Cardiac septum (tissue), 1 donor: ENCODE measurements around the gene ZNF74. TPM values are rescaled to one million over a fixed set of nuclear protein-coding genes. Genes with fewer than 3 reads are reported as not detected.
"Not testable (repeated sequence)": the region's sequence is repeated elsewhere in the genome, so short reads cannot be mapped to it uniquely, and the experiment has no call there.

Source experiments
- DNase-seq: peaks from one replicate; pipeline ENCODE4 v3.0.0-alpha.2; 2020; ENCODE audit warnings: low spot score
- intact Hi-C: fragments of 100-400 bp; cut with DNase I; formaldehyde crosslinking; loops from one replicate; pipeline ENCODE4 v1.14.0; 2022
- total RNA-seq: library from RNA; stranded (reverse); fragmentation: NEBNext Ultra II Directional; extraction: Animal tissue kit (Norgen Biotek cat#: 25700); gene quantifications from one replicate; pipeline ENCODE4 v1.2.1, GENCODE V29; 2021
- donor health status: DM: no; HTN: no; CAD: no.

The ZNF74 gene
- total RNA-seq, 1 donor from 2014 or later: 4.9 TPM

DNA sequence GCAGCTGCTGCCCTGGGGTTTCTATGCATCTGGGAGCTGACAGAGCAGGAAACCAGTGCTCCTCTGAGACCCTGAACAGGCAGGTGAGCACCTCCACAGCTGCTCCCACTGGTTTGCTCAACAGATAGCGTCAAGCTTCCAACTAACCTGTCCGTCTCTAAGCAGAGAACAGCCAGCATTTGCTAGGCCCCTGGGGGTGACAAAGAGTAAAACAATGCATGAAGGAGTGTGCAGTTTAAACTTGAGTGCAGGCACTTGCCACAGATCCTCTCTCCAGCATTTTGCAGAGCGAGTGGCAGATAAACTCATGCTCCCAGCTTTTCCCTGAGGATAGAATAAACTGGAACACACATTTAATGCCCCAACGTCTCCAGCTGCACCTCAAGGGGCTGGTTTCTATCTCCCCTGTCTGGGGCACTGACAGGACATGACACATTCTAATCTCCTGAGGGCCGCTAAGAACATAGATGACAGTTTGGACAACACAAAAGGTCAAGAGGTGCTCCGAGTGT lies 20.7 kb upstream of the ZNF74 start:
- DNase-seq, intact Hi-C loops: not testable (repeated sequence)

DNA sequence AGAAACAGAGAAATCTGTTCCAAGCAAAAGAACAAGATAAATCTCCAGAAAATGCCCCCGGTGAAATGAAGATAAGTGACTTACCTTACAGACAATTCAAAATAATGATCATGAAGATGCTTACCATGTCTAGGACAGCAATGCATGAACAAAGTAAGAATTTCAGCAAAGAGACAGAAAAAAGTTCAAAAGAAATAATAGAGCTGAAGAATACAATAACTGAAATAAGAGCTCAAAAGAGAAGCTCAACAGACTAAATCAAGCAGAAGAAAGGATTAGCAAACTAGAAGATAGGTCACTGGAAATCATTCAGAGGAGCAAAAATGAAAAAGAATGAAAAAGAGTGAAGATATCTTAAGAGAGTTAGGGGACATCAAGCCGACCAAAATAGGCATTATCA lies 19.8 kb upstream of the ZNF74 start:
- DNase-seq, intact Hi-C loops: not testable (repeated sequence)

DNA sequence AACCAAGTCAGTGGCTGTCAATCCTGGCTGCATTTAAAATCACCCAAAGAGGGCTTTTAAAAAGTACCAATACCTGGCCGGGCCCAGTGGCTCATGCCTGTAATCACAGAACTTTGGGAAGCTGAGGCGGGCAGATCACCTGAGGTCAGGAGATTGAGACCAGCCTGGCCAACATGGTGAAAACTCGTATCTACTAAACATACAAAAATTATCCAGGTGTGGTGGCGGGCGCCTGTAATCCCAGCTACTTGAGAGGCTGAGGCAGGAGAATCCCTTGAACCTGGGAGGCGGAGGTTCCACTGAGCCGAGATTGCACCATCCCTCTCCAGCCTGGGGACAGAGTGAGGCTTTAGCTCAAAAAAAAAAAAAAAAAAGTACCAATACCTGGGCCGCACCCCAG lies 17.7 kb upstream of the ZNF74 start:
- DNase-seq, intact Hi-C loops: not testable (repeated sequence)

DNA sequence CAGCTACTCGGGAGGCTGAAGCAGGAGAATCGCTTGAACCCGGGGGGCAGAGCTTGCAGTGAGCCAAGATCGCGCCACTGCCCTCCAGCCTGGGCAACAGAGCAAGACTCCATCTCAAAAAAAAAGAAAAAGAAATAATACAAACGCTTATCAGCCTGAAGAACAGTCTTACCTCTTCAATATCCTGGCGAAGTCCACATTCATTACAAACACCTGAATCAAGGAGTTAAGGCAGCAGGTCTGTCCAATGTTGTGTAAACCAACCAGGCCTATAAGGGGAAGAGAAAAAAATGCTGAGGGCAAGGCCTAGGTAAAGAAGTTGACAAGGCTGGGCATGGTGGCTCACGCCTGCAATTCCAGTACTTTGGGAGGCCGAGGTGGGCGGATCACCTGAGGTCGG lies 17.0 kb upstream of the ZNF74 start:
- DNase-seq, intact Hi-C loops: not testable (repeated sequence)

DNA sequence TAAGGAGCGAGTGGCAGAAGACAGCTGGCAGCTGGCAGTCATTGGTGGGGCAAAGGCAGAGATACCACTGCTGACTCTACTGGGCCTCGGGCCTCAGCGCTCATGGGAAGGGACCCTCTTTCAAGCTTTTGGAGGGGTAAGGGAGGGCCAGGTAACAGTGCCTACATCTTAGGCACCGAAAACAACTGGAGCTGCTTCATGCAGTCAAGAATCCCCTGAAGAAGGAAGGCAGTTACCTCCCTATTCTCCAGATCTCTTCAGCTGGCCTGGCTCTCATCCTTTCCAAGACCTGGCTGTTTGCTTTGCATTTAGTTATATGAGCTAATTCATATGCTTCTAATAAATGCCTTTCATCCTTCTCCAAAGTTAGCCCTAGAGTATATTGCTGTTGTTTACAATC lies 15.8 kb upstream of the ZNF74 start:
- intact Hi-C loops: no loop called here

DNA sequence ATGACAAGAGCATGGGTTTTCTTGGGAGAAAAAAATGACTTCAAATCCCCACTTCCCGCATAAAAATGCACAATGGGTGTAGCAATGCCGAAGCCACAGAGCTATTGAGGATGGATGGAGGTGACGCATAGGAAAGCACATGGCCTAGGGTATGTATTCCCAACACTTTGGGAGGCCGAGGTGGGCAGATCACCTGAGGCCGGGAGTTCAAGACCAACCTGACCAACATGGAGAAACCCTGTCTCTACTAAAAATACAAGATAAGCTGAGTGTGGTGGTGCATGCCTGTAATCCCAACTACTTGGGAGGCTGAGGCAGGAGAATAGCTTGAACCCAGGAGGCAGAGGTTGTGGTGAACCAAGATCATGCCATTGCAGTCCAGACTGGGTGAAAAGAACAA lies 15.3 kb upstream of the ZNF74 start:
- DNase-seq, intact Hi-C loops: not testable (repeated sequence)

More for the DNA sequence above, 15.8 kb upstream of the ZNF74 start:
- no peak for DNase-seq

DNA sequence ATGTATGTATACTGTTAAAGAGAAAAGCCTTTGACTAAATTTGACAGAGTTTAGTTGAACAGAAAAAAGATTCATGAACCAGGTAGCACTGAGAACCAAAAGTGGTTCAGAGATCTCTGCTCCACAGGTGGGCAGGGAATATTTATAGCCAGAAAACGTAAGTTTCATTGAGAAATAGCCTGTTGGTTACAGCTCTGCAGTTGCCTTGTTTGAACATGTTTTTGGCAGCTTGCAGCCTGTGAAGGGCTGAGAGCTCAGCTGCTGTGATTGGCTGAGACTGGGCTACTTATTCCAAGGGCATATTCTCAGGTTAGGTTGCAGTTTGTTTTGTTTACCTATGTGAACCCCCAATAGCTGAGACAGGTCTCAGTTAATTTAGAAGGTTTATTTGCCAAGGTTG lies 13.5 kb upstream of the ZNF74 start:
- intact Hi-C loops: no loop called here
- DNase-seq: peak; percentile 0

DNA sequence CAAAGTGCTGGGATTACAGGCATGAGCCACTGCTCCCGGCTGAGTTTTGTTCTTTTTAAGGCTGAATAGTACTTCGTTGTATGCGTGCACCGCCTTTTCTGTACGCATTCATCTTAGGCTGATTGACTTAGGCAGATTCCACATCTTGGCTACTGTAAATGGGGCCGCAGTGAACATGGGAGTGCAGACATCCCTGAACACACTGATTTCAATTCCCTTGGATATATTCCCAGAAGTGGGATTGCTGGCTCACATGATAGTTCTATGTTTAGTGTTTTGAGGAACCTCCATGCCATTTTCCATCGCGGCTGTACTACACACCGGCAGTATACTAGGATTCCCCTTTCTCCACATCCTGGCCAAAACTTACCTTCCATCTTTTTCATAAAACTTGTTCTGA lies 10.4 kb upstream of the ZNF74 start:
- DNase-seq: peak; percentile 12
- intact Hi-C loops: no loop called here

- intact Hi-C loops: no loop called here
- DNase-seq: no peak
These were observed 9.8 kb upstream of the ZNF74 start for GRCh38 chr22:20384171-20384570.

- no peak for DNase-seq
- intact Hi-C loops: no loop called here
These were observed 9.1 kb upstream of the ZNF74 start for GRCh38 chr22:20384865-20385264.

DNA sequence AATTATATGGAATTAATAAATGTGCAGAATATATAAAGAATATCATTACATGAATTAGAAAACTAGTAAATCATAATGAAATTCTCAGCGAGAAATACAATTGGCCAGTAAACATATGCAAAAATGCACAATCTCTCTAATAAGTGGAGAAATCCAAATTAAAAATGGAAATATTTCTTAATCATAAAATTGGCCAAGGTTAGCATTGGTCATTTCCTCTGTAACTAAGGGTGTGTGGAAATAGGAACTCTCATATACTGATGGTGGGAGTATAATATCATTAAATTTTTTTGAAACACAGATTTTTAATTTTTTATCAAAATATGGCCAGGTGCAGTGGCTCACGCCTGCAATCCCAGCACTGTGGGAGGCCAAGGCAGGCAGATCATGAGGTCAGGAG lies 7.6 kb upstream of the ZNF74 start:
- intact Hi-C loops: no loop called here
- no peak for DNase-seq

DNA sequence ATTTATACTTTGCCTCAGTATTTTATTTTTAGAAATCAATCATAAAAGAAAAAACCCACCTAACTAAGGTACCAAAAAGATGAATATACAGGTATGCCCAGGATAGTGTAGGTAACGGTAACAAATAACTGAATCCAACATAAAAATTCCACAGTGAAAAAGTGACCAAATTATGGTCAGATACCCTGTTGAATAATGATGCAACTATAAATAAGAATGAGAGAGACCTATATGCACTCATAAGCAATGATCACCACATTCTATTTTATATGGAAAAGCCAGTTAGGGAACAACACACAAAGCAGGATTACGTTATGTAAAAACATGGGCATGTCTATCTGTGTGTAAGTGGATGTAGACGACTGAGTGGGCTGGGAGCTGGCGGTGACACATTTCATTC lies 7.0 kb upstream of the ZNF74 start:
- intact Hi-C loops: no loop called here
- no peak for DNase-seq

- intact Hi-C loops: no loop called here
- no peak for DNase-seq
These were observed 5.8 kb upstream of the ZNF74 start for GRCh38 chr22:20388200-20388599.

GRCh38 chr22:20389288-20389687 lies 4.7 kb upstream of the ZNF74 start:
- intact Hi-C loops: no loop called here
- DNase-seq: no peak

GRCh38 chr22:20390394-20390907 lies 3.5 kb upstream of the ZNF74 start:
- intact Hi-C loops: no loop called here
- DNase-seq: no peak

GRCh38 chr22:20391222-20391621 lies 2.7 kb upstream of the ZNF74 start:
- DNase-seq: no peak
- intact Hi-C loops: no loop called here

GRCh38 chr22:20392365-20392881 lies 1.5 kb upstream of the ZNF74 start:
- DNase-seq, intact Hi-C loops: not testable (repeated sequence)

GRCh38 chr22:20392983-20393704 lies 807 bp upstream of the ZNF74 start:
- intact Hi-C loops: no loop called here
- DNase-seq: no peak

DNA sequence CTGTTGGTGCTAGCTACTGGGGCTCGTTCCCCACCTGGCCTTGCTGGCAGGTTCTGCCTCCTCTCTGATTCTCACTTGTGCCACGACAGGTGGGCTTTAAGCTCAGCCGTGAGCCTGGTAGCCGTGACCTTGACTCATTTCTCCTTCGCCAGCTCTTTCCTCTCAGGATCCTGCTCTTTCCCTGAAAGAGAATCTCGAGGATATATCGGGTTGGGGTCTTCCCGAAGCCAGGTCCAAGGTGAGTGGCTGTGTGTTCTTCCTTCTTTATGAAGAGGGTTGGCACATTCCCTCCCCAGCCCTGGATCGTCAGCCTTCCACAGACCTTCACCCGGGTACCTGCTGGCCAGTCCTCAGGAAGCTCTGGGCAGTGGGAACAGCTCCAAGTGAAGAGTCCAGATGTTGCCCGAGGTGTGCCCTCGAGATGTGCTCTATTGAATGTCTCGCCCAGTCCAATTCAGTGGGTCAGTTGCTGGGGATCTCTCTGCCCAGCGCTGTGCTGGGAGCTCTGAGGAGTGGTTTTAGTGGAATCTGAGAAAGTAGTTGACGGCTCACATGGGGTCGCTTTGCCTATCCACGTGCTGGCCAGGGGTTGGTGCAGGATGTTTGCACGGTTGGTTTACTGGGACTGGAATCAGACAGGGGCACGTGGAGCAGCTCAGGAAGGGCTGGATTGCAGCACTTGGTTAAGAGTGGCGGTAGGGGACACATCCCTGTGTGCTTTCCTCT lies 1.4 kb downstream of the ZNF74 start:
- intact Hi-C loops: no loop called here
- DNase-seq: no peak

DNA sequence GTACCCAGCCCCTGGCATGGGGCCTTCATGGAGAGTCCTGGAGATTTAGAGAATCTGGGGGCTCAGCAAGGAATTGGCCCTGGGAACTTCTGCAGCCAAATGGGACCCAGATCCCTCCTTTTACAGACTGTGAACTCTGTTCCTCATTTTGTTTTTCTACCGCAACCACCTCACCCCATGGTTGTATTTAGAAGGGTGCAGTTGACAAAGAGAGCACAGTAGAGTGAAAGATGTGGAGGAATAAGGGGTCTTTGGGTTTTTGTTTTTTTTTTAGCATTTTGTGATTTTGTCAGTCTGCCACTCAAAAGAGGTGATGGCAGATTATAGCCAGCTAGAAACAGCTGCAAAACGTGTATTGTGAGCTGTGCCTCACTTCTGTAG lies 1.9 kb downstream of the ZNF74 start:
- intact Hi-C loops: no loop called here
- DNase-seq: no peak

DNA sequence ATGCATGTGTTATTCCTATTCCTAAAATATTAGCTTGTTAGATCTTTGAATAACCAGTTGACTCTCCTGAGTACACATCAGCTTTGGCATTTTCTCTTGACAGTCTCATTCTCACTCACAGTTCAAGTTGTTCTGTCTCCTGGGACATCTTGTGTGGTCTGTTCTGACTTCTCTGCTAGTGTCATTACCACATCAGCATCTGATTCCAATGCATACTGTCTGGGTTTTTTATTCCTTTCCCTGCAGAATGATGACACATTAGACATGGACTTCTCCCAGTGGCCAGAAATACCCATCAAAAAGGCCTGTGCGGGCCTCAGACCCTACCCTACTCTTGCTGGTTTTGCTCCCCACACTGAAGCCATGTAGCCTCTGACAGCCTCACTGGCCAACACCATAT lies 2.7 kb downstream of the ZNF74 start:
- DNase-seq: no peak
- intact Hi-C loops: no loop called here
